Neuronal stem cell (in vitro differentiated cells): Measurements from ENCODE around the gene C11orf87.

Experiments
- DNase-seq: peaks from one replicate; pipeline ENCODE4 v3.0.0-alpha.2; 2013; ENCODE audit warnings: low spot score
- H2AFZ ChIP-seq: one replicate; pipeline ENCODE4 v1.6.1; 2013; ENCODE audit warnings: mild to moderate bottlenecking, low read length, inconsistent platforms
- H2AK5ac ChIP-seq: 2 replicates; pipeline ENCODE4 v1.6.1; 2013; ENCODE audit warnings: low read depth, mild to moderate bottlenecking, inconsistent platforms, low read length, moderate library complexity, mixed read lengths
- H2BK120ac ChIP-seq: 2 replicates; pipeline ENCODE4 v1.6.1; 2013; ENCODE audit warnings: low read depth, mild to moderate bottlenecking, inconsistent platforms, low read length, moderate library complexity, mixed read lengths
- H2BK12ac ChIP-seq: one replicate; pipeline ENCODE4 v1.6.1; 2013; ENCODE audit warnings: low read length, inconsistent platforms
- H2BK15ac ChIP-seq: 2 replicates; pipeline ENCODE4 v1.6.1; 2013; ENCODE audit warnings: mild to moderate bottlenecking, low read length, inconsistent platforms, mixed read lengths
- H2BK5ac ChIP-seq: one replicate; pipeline ENCODE4 v1.6.1; 2013; ENCODE audit warnings: inconsistent platforms, mild to moderate bottlenecking, low read length, moderate library complexity
- H3K14ac ChIP-seq: one replicate; pipeline ENCODE4 v1.6.1; 2013; ENCODE audit warnings: low read length, inconsistent platforms
- H3K18ac ChIP-seq: 2 replicates; pipeline ENCODE4 v1.6.1; 2013; ENCODE audit warnings: low read length, inconsistent platforms
- H3K23ac ChIP-seq: 2 replicates; pipeline ENCODE4 v1.6.1; 2013; ENCODE audit warnings: low read depth, mild to moderate bottlenecking, mixed read lengths, low read length, inconsistent platforms; ENCODE audit not compliant: poor library complexity
- H3K27ac ChIP-seq: replicated peaks from 3 replicates; pipeline ENCODE4 v1.5.1; 2013; ENCODE audit warnings: low read length, inconsistent platforms
- H3K27me3 ChIP-seq, 3 experiments: 2 replicates each; pipeline ENCODE4 v1.6.1; 2013; ENCODE audit warnings: low read length in 3 of 3, mild to moderate bottlenecking in 2 of 3, inconsistent platforms in 1 of 3, low read depth in 1 of 3, mixed read lengths in 1 of 3, moderate library complexity in 1 of 3; ENCODE audit not compliant: control insufficient read depth in 3 of 3, insufficient read depth in 3 of 3
- H3K36me3 ChIP-seq, 2 donors: replicated peaks in 1 of 2; 2 replicates each; pipeline ENCODE4 v1.6.1; 2013; ENCODE audit warnings: low read length in 2 of 2; ENCODE audit not compliant: control insufficient read depth in 2 of 2, insufficient read depth in 2 of 2
- H3K4ac ChIP-seq: 2 replicates; pipeline ENCODE4 v1.6.1; 2013; ENCODE audit warnings: inconsistent platforms, mild to moderate bottlenecking, low read length, moderate library complexity
- H3K4me1 ChIP-seq, 2 donors: 1 replicate in 1 of 2; 2 replicates in 1 of 2; pipeline ENCODE4 v1.6.1; 2013; ENCODE audit warnings: low read length in 2 of 2, low read depth in 1 of 2; ENCODE audit not compliant: control insufficient read depth in 2 of 2, insufficient read depth in 1 of 2
- H3K4me2 ChIP-seq: one replicate; pipeline ENCODE4 v1.6.1; 2013; ENCODE audit warnings: mild to moderate bottlenecking, low read length, inconsistent platforms; ENCODE audit not compliant: insufficient read depth, poor library complexity, severe bottlenecking
- H3K4me3 ChIP-seq, 2 donors: 2 replicates each; pipeline ENCODE4 v1.5.1; 2013; ENCODE audit warnings: low read length in 2 of 2, mild to moderate bottlenecking in 2 of 2, inconsistent platforms in 1 of 2, moderate library complexity in 1 of 2
- H3K79me1 ChIP-seq: one replicate; pipeline ENCODE4 v1.6.1; 2013; ENCODE audit warnings: low read depth, mild to moderate bottlenecking, inconsistent platforms, low read length, moderate library complexity
- H3K9ac ChIP-seq: one replicate; pipeline ENCODE4 v1.6.1; 2013; ENCODE audit warnings: mild to moderate bottlenecking, low read depth, low read length, inconsistent platforms; ENCODE audit not compliant: poor library complexity
- H3K9me3 ChIP-seq, 2 donors: replicated peaks in 1 of 2; 2 replicates each; pipeline versions ENCODE3 to v1.6.1; 2013; ENCODE audit warnings: low read length in 2 of 2, mild to moderate bottlenecking in 2 of 2, inconsistent platforms in 1 of 2, low read depth in 1 of 2, mixed read lengths in 1 of 2, moderate library complexity in 1 of 2; ENCODE audit not compliant: control insufficient read depth in 2 of 2, insufficient read depth in 1 of 2
- H4K8ac ChIP-seq: one replicate; pipeline ENCODE4 v1.6.1; 2013; ENCODE audit warnings: low read depth, mild to moderate bottlenecking, inconsistent platforms, low read length, moderate library complexity
- H4K91ac ChIP-seq: one replicate; pipeline ENCODE4 v1.6.1; 2013; ENCODE audit warnings: low read length, low read depth, mild to moderate bottlenecking, inconsistent platforms; ENCODE audit not compliant: poor library complexity
- WGBS, 2 donors: extraction: QIAGEN DNeasy Blood & Tissue Kit; methylation state at CpG; one replicate each; pipeline ENCODE4 v1.1.7; 2013; ENCODE audit warnings: missing lambda C conversion rate in 2 of 2, mixed read lengths in 1 of 2; ENCODE audit not compliant: insufficient read length in 2 of 2, insufficient replicate concordance in 1 of 2; ENCODE audit errors: extremely low coverage in 2 of 2; 5-methylcytosine and 5-hydroxymethylcytosine counted together

The C11orf87 gene

GRCh38 chr11:109390752-109391151 lies 31.2 kb upstream of the C11orf87 start:
- no peak overlapping the region for H2AK5ac ChIP-seq
- H3K14ac ChIP-seq, result no peak overlapping the region
- no peak for DNase-seq
- no peaks in the 10 kb centered on the region for H3K79me1 ChIP-seq
- no peak overlapping the region for H3K9ac ChIP-seq
- no peak overlapping the region for H2BK15ac ChIP-seq
- H3K4me3 ChIP-seq, result no peak overlapping the region
- H3K4me2 ChIP-seq, result no peak overlapping the region
- WGBS, 2 donors, result no CpG with 5 or more reads among the region's 2 CpGs
- no peak overlapping the region for H2BK12ac ChIP-seq
- no peak overlapping the region for H3K4ac ChIP-seq
- no peaks in the 10 kb centered on the region for H3K9me3 ChIP-seq
- no peak overlapping the region for H3K23ac ChIP-seq
- H2AFZ ChIP-seq, result no peak overlapping the region
- H4K8ac ChIP-seq, result no peak overlapping the region
- no peaks in the 10 kb centered on the region for H3K36me3 ChIP-seq
- H3K18ac ChIP-seq, result no peak overlapping the region
- no peak overlapping the region for H4K91ac ChIP-seq
- no peak overlapping the region for H2BK5ac ChIP-seq
- H2BK120ac ChIP-seq, result no peak overlapping the region
- no peak overlapping the region for H3K27ac ChIP-seq
- no peaks in the 10 kb centered on the region for H3K27me3 ChIP-seq
- H3K4me1 ChIP-seq, result no peaks in the 10 kb centered on the region

- Histone ChIP-seq H3K4ac (no peak overlapping the region), H3K27ac (no peak overlapping the region), H3K4me1 (no peaks in the 10 kb centered on the region), H3K4me3 (no peak overlapping the region), H3K9me3 (no peaks in the 10 kb centered on the region), H4K8ac (no peak overlapping the region), H3K18ac (no peak overlapping the region), H3K4me2 (no peak overlapping the region), H3K14ac (no peak overlapping the region), H3K9ac (no peak overlapping the region), H2BK5ac (no peak overlapping the region), H3K79me1 (no peaks in the 10 kb centered on the region), H2BK12ac (no peak overlapping the region), H2AFZ (no peak overlapping the region), H2AK5ac (no peak overlapping the region), H4K91ac (no peak overlapping the region), H2BK15ac (no peak overlapping the region), H3K23ac (no peak overlapping the region), H3K27me3 (no peaks in the 10 kb centered on the region), H2BK120ac (no peak overlapping the region), H3K36me3 (no peaks in the 10 kb centered on the region)
- DNase-seq, result no peak
- WGBS, 2 donors, result no CpG with 5 or more reads among the region's 3 CpGs
Measured at GRCh38 chr11:109401545-109401944, 20.4 kb upstream of the C11orf87 start.

GRCh38 chr11:109405671-109406070 lies 16.3 kb upstream of the C11orf87 start:
- Histone ChIP-seq H2BK12ac (no peak overlapping the region), H3K9ac (no peak overlapping the region), H3K4me1 (no peaks in the 10 kb centered on the region), H2AFZ (no peak overlapping the region), H2BK120ac (no peak overlapping the region), H3K27me3 (no peaks in the 10 kb centered on the region), H2BK15ac (no peak overlapping the region), H3K36me3 (no peaks in the 10 kb centered on the region), H3K18ac (no peak overlapping the region), H3K9me3 (no peaks in the 10 kb centered on the region), H2BK5ac (no peak overlapping the region), H3K23ac (no peak overlapping the region), H3K4me3 (no peak overlapping the region), H4K91ac (no peak overlapping the region), H3K4ac (no peak overlapping the region), H3K14ac (no peak overlapping the region), H4K8ac (no peak overlapping the region), H2AK5ac (no peak overlapping the region), H3K79me1 (no peaks in the 10 kb centered on the region), H3K4me2 (no peak overlapping the region), H3K27ac (no peak overlapping the region)
- DNase-seq, result no peak

DNA sequence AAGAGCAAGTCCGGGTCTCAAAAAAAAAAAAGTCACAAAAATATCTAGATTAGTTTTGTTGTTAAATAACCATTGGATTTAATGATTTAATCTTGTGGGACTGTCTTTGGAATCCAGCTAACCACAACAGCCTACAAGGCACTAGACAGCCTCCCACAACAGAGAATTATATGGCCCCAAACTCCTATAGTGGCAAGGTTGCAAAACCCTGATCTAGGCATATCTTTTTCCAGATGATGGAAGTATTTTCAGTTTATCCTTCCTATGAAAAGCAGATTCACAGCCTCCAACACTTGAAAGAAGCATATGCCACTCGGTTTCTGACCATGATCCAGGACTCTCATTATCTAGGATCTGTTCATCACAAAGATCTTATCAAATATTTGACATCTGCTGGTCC lies 5.4 kb upstream of the C11orf87 start:
- no CpG with 5 or more reads among the region's 2 CpGs for WGBS, 2 donors
- H2BK15ac ChIP-seq, result no peak overlapping the region
- H2BK5ac ChIP-seq, result no peak overlapping the region
- H3K14ac ChIP-seq, result no peak overlapping the region
- H3K23ac ChIP-seq, result no peak overlapping the region
- no peak overlapping the region for H3K27ac ChIP-seq
- no peaks in the 10 kb centered on the region for H3K79me1 ChIP-seq
- H3K4me1 ChIP-seq, result no peaks in the 10 kb centered on the region
- DNase-seq, result no peak
- H3K9ac ChIP-seq, result no peak overlapping the region
- H3K18ac ChIP-seq, result no peak overlapping the region
- H3K4me2 ChIP-seq, result no peak overlapping the region
- no peak overlapping the region for H3K4ac ChIP-seq
- H3K36me3 ChIP-seq, result no peaks in the 10 kb centered on the region
- H2AFZ ChIP-seq, result no peak overlapping the region
- no peak overlapping the region for H2AK5ac ChIP-seq
- H4K91ac ChIP-seq, result no peak overlapping the region
- no peak overlapping the region for H4K8ac ChIP-seq
- H3K4me3 ChIP-seq, result no peak overlapping the region
- peaks cover 0 to 11% (median 4%) of the 10 kb centered on the region in 3 experiments for H3K27me3 ChIP-seq
- H2BK120ac ChIP-seq, result no peak overlapping the region
- no peaks in the 10 kb centered on the region for H3K9me3 ChIP-seq
- no peak overlapping the region for H2BK12ac ChIP-seq
